Breast epithelium (tissue), 3 donors: ENCODE measurements around the gene FBN2.

Experiments
- CTCF ChIP-seq, 3 donors: fragments of 450-650 bp; IDR thresholded peaks; one replicate each; pipeline ENCODE4 v1.5.1; 2016 to 2017; ENCODE audit warnings: antibody characterized with exemption in 3 of 3, mild to moderate bottlenecking in 3 of 3, moderate library complexity in 3 of 3
- POLR2AphosphoS5 ChIP-seq, 3 donors: sonication (generic); formaldehyde crosslinking; IDR thresholded peaks; one replicate each; pipeline ENCODE4 v1.6.1; 2017; ENCODE audit warnings: antibody characterized with exemption in 3 of 3

GRCh38 chr5:128284236-128284635 is 253.8 kb downstream of the FBN2 start:
- no peak for TF ChIP-seq CTCF (IDR thresholded peaks at IDR 0.05)
- TF ChIP-seq POLR2AphosphoS5 (IDR thresholded peaks at IDR 0.05) = no peak
